Measurements from ENCODE around the gene DNAJC18. TPM values are rescaled to one million over a fixed set of nuclear protein-coding genes. Genes with fewer than 3 reads are reported as not detected.

DNAJC18 gene
- total RNA-seq, 4 donors from 2014 or later: 7.9 to 21.0 (median 12.7) TPM

- H3K36me3 ChIP-seq: peaks cover 0 to 4% of the 10 kb centered on the region in 2 donors
- DNase-seq: no peak
These were observed 35.8 kb upstream of the DNAJC18 start for GRCh38 chr5:139474890-139475791.

GRCh38 chr5:139473565-139473964, 34.2 kb upstream of the DNAJC18 start:
- intact Hi-C loops (cut with DNase I): no loop called here
- H3K4me1 ChIP-seq: peaks cover 0 to 21% of the 10 kb centered on the region in 2 donors
- DNase-seq: no peak
- no peaks in the 10 kb centered on the region for H3K27me3 ChIP-seq
- TF ChIP-seq POLR2A (IDR thresholded peaks at IDR 0.05) (no peak), CTCF (IDR thresholded peaks at IDR 0.05) (no peak)
- no peak overlapping the region for H3K4me3 ChIP-seq (replicated peaks in 1 of 3)
- peak overlapping the region in 2 of 3 donors; percentile 27 to 29 for H3K27ac ChIP-seq
- H3K9me3 ChIP-seq: no peaks in the 10 kb centered on the region
- WGBS, 2 donors: 72 to 87% methylated on average over 2 of the region's 2 CpGs
- H3K36me3 ChIP-seq: peaks cover 0 to 4% of the 10 kb centered on the region in 2 donors

More at GRCh38 chr5:139474890-139475791, 35.8 kb upstream of the DNAJC18 start:
- no peak overlapping the region for H3K4me3 ChIP-seq (replicated peaks in 1 of 3)
- H3K27ac ChIP-seq: no peak overlapping the region
- peaks cover 0 to 24% of the 10 kb centered on the region in 2 donors for H3K4me1 ChIP-seq
- no peaks in the 10 kb centered on the region for H3K9me3 ChIP-seq
- intact Hi-C loops (cut with DNase I): no loop called here
- no peaks in the 10 kb centered on the region for H3K27me3 ChIP-seq
- no peak for TF ChIP-seq POLR2A (IDR thresholded peaks at IDR 0.05)
- no peak for TF ChIP-seq CTCF (IDR thresholded peaks at IDR 0.05)
- 66 to 70% methylated on average over 13 of the region's 13 CpGs for WGBS, 2 donors

- Histone ChIP-seq H3K4me1 (peaks cover 0 to 21% of the 10 kb centered on the region in 2 donors), H3K27me3 (no peaks in the 10 kb centered on the region), H3K27ac (peak overlapping the region in 2 of 3 donors; percentile 27 to 29), H3K36me3 (peaks cover 0 to 4% of the 10 kb centered on the region in 2 donors), H3K4me3 (replicated peaks in 1 of 3) (no peak overlapping the region), H3K9me3 (no peaks in the 10 kb centered on the region)
- intact Hi-C loops (cut with DNase I): no loop called here
- DNase-seq: no peak
- TF ChIP-seq CTCF (IDR thresholded peaks at IDR 0.05) (no peak), POLR2A (IDR thresholded peaks at IDR 0.05) (no peak)
- WGBS, 2 donors: 70 to 73% methylated on average over 8 of the region's 8 CpGs
These were observed 33.8 kb upstream of the DNAJC18 start for GRCh38 chr5:139473105-139473504.

GRCh38 chr5:139472386-139473030, 33.2 kb upstream of the DNAJC18 start:
- intact Hi-C loops (cut with DNase I): no loop called here
- no peak for DNase-seq
- 83 to 85% methylated on average over 11 to 15 of the region's 15 CpGs for whole genome bisulfite sequencing, 2 donors
- Histone ChIP-seq H3K27ac (peak overlapping the region in 2 of 3 donors; percentile 27 to 29), H3K27me3 (no peaks in the 10 kb centered on the region), H3K4me1 (peaks cover 0 to 21% of the 10 kb centered on the region in 2 donors), H3K36me3 (peaks cover 0 to 4% of the 10 kb centered on the region in 2 donors), H3K9me3 (no peaks in the 10 kb centered on the region), H3K4me3 (replicated peaks in 1 of 3) (no peak overlapping the region)
- TF ChIP-seq CTCF (IDR thresholded peaks at IDR 0.05) (no peak), POLR2A (IDR thresholded peaks at IDR 0.05) (no peak)
